ENCODE data around the gene APPBP2.

The APPBP2 gene

DNA sequence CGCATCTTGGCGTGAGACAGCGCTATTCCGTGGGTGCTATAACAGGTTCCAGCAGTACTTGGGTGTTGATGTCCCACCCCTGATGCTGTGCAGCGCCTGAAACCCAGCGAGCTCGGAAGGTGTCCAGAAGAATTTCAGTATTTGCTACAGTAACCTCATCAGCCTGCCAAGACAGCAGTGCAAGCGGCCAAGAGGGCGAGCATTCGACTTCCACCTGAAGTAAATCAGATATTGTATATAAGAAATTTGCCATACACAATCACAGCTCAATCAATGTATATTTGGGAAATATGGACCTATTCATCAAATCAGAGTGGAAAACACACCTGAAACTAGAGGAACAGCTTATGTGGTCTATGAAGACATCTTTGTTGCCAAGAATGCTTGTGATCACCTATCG is 13.0 kb downstream of the APPBP2 start:
- TF ChIP-seq POLR2AphosphoS5 (IDR thresholded peaks at IDR 0.05; ENCODE audit: low read depth, low read length) (no peak), TAF1 (IDR thresholded peaks at IDR 0.05; ENCODE audit: borderline replicate concordance, insufficient read depth, low read length) (no peak), SIN3A (IDR thresholded peaks at IDR 0.05; ENCODE audit: borderline replicate concordance, insufficient read depth, low read length) (no peak), FOXP2 (optimal IDR thresholded peaks at IDR 0.05; ENCODE audit: borderline replicate concordance, extremely low read depth, extremely low read length, insufficient read depth) (no peak)

DNA sequence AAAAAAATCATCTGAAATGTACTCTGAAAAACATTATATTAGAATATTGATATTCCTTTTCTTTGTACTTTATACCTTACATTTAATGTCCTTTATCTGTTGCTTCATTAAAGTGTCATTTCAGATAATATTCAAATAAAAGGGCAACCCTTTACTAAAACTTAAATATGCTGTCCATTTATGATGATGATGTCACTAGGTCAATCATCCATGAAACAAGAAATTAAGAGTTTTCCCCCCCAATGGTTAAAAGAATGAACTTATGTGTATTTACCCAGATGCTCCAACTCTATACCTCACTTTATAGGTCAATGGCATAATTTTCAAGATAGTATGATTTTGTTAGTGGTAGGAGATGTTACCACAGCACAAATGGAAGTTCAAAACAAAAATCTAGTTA is 15.3 kb downstream of the APPBP2 start:
- TF ChIP-seq, protein P1, sequence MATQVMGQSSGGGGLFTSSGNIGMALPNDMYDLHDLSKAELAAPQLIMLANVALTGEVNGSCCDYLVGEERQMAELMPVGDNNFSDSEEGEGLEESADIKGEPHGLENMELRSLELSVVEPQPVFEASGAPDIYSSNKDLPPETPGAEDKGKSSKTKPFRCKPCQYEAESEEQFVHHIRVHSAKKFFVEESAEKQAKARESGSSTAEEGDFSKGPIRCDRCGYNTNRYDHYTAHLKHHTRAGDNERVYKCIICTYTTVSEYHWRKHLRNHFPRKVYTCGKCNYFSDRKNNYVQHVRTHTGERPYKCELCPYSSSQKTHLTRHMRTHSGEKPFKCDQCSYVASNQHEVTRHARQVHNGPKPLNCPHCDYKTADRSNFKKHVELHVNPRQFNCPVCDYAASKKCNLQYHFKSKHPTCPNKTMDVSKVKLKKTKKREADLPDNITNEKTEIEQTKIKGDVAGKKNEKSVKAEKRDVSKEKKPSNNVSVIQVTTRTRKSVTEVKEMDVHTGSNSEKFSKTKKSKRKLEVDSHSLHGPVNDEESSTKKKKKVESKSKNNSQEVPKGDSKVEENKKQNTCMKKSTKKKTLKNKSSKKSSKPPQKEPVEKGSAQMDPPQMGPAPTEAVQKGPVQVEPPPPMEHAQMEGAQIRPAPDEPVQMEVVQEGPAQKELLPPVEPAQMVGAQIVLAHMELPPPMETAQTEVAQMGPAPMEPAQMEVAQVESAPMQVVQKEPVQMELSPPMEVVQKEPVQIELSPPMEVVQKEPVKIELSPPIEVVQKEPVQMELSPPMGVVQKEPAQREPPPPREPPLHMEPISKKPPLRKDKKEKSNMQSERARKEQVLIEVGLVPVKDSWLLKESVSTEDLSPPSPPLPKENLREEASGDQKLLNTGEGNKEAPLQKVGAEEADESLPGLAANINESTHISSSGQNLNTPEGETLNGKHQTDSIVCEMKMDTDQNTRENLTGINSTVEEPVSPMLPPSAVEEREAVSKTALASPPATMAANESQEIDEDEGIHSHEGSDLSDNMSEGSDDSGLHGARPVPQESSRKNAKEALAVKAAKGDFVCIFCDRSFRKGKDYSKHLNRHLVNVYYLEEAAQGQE (IDR thresholded peaks at IDR 0.05; ENCODE audit: insufficient read depth in 1 of 2, low read depth in 2 of 2, low read length in 2 of 2): no peak
- TF ChIP-seq POLR2AphosphoS5 (IDR thresholded peaks at IDR 0.05; ENCODE audit: low read depth, low read length) (no peak), TAF1 (IDR thresholded peaks at IDR 0.05; ENCODE audit: borderline replicate concordance, insufficient read depth, low read length) (no peak), FOXP2 (optimal IDR thresholded peaks at IDR 0.05; ENCODE audit: borderline replicate concordance, extremely low read depth, extremely low read length, insufficient read depth) (no peak), SIN3A (IDR thresholded peaks at IDR 0.05; ENCODE audit: borderline replicate concordance, insufficient read depth, low read length) (no peak)

DNA sequence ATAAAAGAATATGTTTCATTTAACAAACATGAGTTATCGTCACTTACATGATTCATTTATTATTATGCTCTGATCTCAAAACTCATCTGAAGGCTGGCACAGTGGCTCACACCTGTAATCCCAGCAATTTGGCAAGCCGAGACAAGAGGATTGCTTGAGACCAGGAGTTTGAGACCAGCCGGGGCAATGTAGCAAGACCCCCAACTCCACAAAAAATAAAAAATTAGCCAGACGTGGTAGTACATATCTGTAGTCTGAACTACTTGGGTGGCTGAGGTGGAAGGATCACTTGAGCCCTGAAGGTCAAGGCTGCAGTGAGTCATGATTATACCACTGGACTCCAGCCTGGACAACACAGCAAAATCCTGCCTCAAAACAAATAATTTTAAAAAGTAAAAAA is 16.0 kb downstream of the APPBP2 start:
- no peak for TF ChIP-seq FOXP2 (optimal IDR thresholded peaks at IDR 0.05; ENCODE audit: borderline replicate concordance, extremely low read depth, extremely low read length, insufficient read depth)
- TF ChIP-seq TAF1 (IDR thresholded peaks at IDR 0.05; ENCODE audit: borderline replicate concordance, insufficient read depth, low read length): no peak
- TF ChIP-seq SIN3A (IDR thresholded peaks at IDR 0.05; ENCODE audit: borderline replicate concordance, insufficient read depth, low read length): no peak
- TF ChIP-seq, protein P1 (IDR thresholded peaks at IDR 0.05; ENCODE audit: insufficient read depth in 1 of 2, low read depth in 2 of 2, low read length in 2 of 2): no peak
- TF ChIP-seq POLR2AphosphoS5 (IDR thresholded peaks at IDR 0.05; ENCODE audit: low read depth, low read length): no peak

DNA sequence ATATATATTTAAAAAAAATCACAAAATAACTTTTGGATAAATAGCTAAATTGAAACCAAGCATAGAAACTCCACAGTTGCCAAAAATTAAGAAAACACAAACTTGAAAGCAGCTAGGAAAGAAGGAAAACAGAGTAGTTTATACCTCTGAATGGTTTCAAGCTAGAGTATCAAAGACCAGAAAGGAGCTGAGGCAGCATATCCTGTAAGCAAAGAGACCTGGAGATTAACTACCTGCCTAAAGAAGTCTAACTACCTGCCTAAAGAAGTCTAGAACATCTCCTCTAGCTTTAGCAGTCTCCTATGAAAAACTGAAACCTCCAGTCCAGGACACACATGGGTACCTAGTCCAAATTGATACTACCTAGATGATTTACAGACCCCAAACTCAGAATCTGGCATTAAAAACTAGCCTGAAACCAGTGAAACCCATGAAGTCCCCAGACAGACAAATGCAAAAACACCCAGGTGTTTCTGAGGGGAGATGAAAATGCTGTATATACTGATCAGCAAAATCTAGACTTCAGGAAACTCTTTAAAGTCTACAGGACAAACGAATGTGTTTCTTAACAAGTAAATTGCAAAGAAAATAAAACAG is 17.6 kb downstream of the APPBP2 start:
- TF ChIP-seq POLR2AphosphoS5 (IDR thresholded peaks at IDR 0.05; ENCODE audit: low read depth, low read length): no peak
- no peak for TF ChIP-seq SIN3A (IDR thresholded peaks at IDR 0.05; ENCODE audit: borderline replicate concordance, insufficient read depth, low read length)
- no peak for TF ChIP-seq TAF1 (IDR thresholded peaks at IDR 0.05; ENCODE audit: borderline replicate concordance, insufficient read depth, low read length)
- TF ChIP-seq, protein P1 (IDR thresholded peaks at IDR 0.05; ENCODE audit: insufficient read depth in 1 of 2, low read depth in 2 of 2, low read length in 2 of 2): no peak
- TF ChIP-seq FOXP2 (optimal IDR thresholded peaks at IDR 0.05; ENCODE audit: borderline replicate concordance, extremely low read depth, extremely low read length, insufficient read depth): no peak

DNA sequence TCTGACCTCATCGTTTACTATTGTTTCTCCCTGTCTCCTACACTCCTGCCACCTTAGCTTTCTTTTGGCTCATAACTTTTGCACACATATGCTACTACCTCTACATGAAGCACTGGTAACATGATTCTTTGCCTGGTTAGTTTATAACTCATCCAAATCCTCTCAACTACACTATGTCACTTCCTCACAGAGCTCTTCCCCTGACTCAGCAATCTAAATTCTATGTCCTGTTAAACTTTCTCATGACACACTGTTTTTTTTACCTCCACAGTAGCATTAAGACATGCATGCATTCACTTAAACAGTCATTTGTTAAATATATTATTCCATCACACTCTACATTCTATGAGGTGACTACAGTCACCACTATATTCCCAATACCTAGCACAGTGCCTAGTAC is 19.7 kb downstream of the APPBP2 start:
- no peak for TF ChIP-seq POLR2AphosphoS5 (IDR thresholded peaks at IDR 0.05; ENCODE audit: low read depth, low read length)
- no peak for TF ChIP-seq TAF1 (IDR thresholded peaks at IDR 0.05; ENCODE audit: borderline replicate concordance, insufficient read depth, low read length)
- TF ChIP-seq, protein P1 (IDR thresholded peaks at IDR 0.05; ENCODE audit: insufficient read depth in 1 of 2, low read depth in 2 of 2, low read length in 2 of 2): no peak
- TF ChIP-seq FOXP2 (optimal IDR thresholded peaks at IDR 0.05; ENCODE audit: borderline replicate concordance, extremely low read depth, extremely low read length, insufficient read depth): no peak
- no peak for TF ChIP-seq SIN3A (IDR thresholded peaks at IDR 0.05; ENCODE audit: borderline replicate concordance, insufficient read depth, low read length)
